ENCODE results near the gene NKD1.

The NKD1 gene

GRCh38 chr16:50552476-50553101 is 4.4 kb downstream of the NKD1 start:
- in situ Hi-C loops (cut with HindIII; ENCODE audit: low pct_ligation_motif_present, low pct_unique_long_range_greater_than_20kb, low sequenced_read_pairs): no loop called here
- DNase-seq: no peak

GRCh38 chr16:50553182-50553710 is 5.0 kb downstream of the NKD1 start:
- in situ Hi-C loops (cut with HindIII; ENCODE audit: low pct_ligation_motif_present, low pct_unique_long_range_greater_than_20kb, low sequenced_read_pairs): no loop called here
- no peak for DNase-seq

- in situ Hi-C loops (cut with HindIII; ENCODE audit: low pct_ligation_motif_present, low pct_unique_long_range_greater_than_20kb, low sequenced_read_pairs): no loop called here
- no peak for DNase-seq
Measured at GRCh38 chr16:50553731-50554360, 5.7 kb downstream of the NKD1 start.

GRCh38 chr16:50555269-50555875 is 7.2 kb downstream of the NKD1 start:
- in situ Hi-C loops (cut with HindIII; ENCODE audit: low pct_ligation_motif_present, low pct_unique_long_range_greater_than_20kb, low sequenced_read_pairs): no loop called here
- no peak for DNase-seq

GRCh38 chr16:50555952-50556673 is 7.9 kb downstream of the NKD1 start:
- no peak for DNase-seq
- in situ Hi-C loops (cut with HindIII; ENCODE audit: low pct_ligation_motif_present, low pct_unique_long_range_greater_than_20kb, low sequenced_read_pairs): no loop called here

- in situ Hi-C loops (cut with HindIII; ENCODE audit: low pct_ligation_motif_present, low pct_unique_long_range_greater_than_20kb, low sequenced_read_pairs): no loop called here
- no peak for DNase-seq
Measured at GRCh38 chr16:50557046-50557445, 8.8 kb downstream of the NKD1 start.

- DNase-seq: no peak
- in situ Hi-C loops (cut with HindIII; ENCODE audit: low pct_ligation_motif_present, low pct_unique_long_range_greater_than_20kb, low sequenced_read_pairs): no loop called here
Measured at GRCh38 chr16:50558913-50559312, 10.7 kb downstream of the NKD1 start.

- in situ Hi-C loops (cut with HindIII; ENCODE audit: low pct_ligation_motif_present, low pct_unique_long_range_greater_than_20kb, low sequenced_read_pairs): no loop called here
- no peak for DNase-seq
Measured at GRCh38 chr16:50559342-50559741, 11.1 kb downstream of the NKD1 start.

- in situ Hi-C loops (cut with HindIII; ENCODE audit: low pct_ligation_motif_present, low pct_unique_long_range_greater_than_20kb, low sequenced_read_pairs): no loop called here
- no peak for DNase-seq
Measured at GRCh38 chr16:50559804-50560514, 11.8 kb downstream of the NKD1 start.

GRCh38 chr16:50560903-50561863 is 13.0 kb downstream of the NKD1 start:
- no peak for DNase-seq
- in situ Hi-C loops (cut with HindIII; ENCODE audit: low pct_ligation_motif_present, low pct_unique_long_range_greater_than_20kb, low sequenced_read_pairs): no loop called here

GRCh38 chr16:50562657-50563056 is 14.5 kb downstream of the NKD1 start:
- no peak for DNase-seq

GRCh38 chr16:50563989-50564388 is 15.8 kb downstream of the NKD1 start:
- in situ Hi-C loops (cut with HindIII; ENCODE audit: low pct_ligation_motif_present, low pct_unique_long_range_greater_than_20kb, low sequenced_read_pairs): no loop called here
- no peak for DNase-seq

More at GRCh38 chr16:50562657-50563056, 14.5 kb downstream of the NKD1 start:
- in situ Hi-C loops (cut with HindIII; ENCODE audit: low pct_ligation_motif_present, low pct_unique_long_range_greater_than_20kb, low sequenced_read_pairs): no loop called here

GRCh38 chr16:50565428-50565827 is 17.2 kb downstream of the NKD1 start:
- in situ Hi-C loops (cut with HindIII; ENCODE audit: low pct_ligation_motif_present, low pct_unique_long_range_greater_than_20kb, low sequenced_read_pairs): no loop called here
- DNase-seq: no peak

GRCh38 chr16:50566014-50566962 is 18.1 kb downstream of the NKD1 start:
- no peak for DNase-seq
- in situ Hi-C loops (cut with HindIII; ENCODE audit: low pct_ligation_motif_present, low pct_unique_long_range_greater_than_20kb, low sequenced_read_pairs): no loop called here

GRCh38 chr16:50567651-50568050 is 19.5 kb downstream of the NKD1 start:
- no peak for DNase-seq
- in situ Hi-C loops (cut with HindIII; ENCODE audit: low pct_ligation_motif_present, low pct_unique_long_range_greater_than_20kb, low sequenced_read_pairs): no loop called here

- DNase-seq: no peak
Measured at GRCh38 chr16:50568187-50568815, 20.1 kb downstream of the NKD1 start.

More at GRCh38 chr16:50568187-50568815, 20.1 kb downstream of the NKD1 start:
- in situ Hi-C loops (cut with HindIII; ENCODE audit: low pct_ligation_motif_present, low pct_unique_long_range_greater_than_20kb, low sequenced_read_pairs): no loop called here

All from ACHN (cell line).